Measurements from ENCODE around the gene TAF11L6.
"Not testable (repeated sequence)": the region's sequence is repeated elsewhere in the genome, so short reads cannot be mapped to it uniquely, and the experiment has no call there.

Gene TAF11L6

DNA sequence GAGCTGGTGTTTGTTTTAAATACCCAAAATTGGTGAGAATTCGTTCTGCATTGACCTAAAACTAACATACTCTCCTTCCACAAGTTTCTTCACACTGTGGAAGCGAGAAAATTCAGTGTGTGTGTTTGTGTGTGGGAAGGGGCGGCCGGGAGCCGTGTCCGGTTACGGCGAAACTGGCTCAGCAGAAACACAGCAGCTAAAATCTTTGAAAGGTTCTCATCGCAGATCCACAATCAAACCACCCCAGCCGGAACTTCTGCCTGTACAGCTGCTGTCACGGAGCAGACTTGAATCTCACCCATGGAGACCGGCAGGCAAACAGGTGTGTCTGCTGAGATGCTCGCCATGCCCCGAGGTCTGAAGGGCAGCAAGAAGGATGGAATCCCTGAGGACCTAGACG, at the start of gene TAF11L6:
Gene TAF11L6 (plus strand): TSS at position 301 of the 400 bp plus-strand sequence.
- DNase-seq: not testable (repeated sequence)

- DNase-seq: no peak
Observed at GRCh38 chr5:17481378-17481777, 47.1 kb upstream of the TAF11L6 start.

GRCh38 chr5:17482790-17483189, 45.7 kb upstream of the TAF11L6 start:
- no peak for DNase-seq

DNA sequence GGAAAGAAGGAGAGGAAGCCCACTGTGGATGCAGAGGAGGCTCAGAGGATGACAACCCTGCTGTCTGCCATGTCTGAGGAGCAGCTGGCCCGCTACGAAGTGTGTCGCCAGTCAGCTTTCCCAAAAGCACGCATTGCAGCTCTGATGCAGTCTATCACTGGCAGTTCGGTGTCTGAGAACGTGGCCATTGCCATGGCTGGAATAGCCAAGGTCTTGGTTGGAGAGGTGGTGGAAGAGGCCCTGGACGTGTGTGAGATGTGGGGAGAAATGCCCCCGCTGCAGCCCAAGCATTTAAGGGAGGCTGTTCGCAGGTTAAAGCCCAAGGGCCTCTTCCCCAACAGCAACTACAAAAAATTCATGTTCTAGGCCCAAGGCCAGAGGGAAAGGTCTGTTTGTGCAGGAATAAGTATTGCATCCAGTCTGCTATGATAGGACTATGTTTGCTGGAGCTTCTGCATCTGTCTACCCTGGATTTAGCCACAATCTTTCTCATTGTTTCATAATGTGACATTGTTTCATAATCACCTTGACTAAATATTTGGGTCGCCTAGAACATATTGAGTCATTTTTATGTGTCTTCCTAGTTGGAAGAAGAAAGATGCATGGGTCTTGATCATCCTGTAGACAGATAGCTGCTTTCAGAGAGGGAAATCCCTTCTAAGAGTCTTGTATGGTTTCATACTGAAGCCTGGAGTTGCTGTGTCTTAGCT, 41.9 kb upstream of the TAF11L6 start:
- DNase-seq: not testable (repeated sequence)

DNA sequence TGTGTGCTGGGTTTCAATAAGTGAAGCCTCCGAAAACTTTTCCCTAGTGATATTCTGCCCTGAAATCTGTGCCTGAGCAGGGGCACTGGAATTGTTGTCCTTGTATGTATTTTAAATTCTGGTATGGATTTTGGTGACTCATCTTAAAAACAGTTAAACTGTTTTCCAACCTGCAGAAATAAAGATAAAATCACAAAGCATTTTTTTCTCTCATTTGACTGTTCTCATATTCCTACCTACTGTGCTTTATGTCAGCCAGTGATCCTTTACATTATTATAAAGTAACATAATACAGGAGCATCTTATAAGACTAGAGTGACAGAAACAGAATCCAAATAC, 41.3 kb upstream of the TAF11L6 start:
- DNase-seq: no peak

DNA sequence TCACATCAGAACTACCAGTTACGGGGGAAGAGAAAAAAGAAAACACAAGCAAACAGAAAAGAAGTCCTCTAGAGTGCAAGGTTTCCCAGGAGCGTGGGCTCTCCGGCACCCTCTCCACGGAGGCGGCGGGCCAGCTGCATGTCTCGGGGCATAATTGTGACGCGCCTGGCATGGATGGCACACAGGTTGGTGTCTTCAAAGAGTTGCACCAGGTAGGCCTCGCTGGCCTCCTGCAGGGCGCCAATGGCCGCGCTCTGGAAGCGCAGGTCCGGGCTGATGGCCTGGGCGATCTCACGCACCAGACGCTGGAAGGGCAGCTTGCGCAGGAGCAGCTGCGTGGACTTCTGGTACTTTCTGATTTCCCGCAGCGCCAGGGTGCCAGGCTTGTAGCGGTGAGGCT, 37.2 kb upstream of the TAF11L6 start:
- not testable (repeated sequence) for DNase-seq

GRCh38 chr5:17492770-17493169, 35.7 kb upstream of the TAF11L6 start:
- DNase-seq: no peak

DNA sequence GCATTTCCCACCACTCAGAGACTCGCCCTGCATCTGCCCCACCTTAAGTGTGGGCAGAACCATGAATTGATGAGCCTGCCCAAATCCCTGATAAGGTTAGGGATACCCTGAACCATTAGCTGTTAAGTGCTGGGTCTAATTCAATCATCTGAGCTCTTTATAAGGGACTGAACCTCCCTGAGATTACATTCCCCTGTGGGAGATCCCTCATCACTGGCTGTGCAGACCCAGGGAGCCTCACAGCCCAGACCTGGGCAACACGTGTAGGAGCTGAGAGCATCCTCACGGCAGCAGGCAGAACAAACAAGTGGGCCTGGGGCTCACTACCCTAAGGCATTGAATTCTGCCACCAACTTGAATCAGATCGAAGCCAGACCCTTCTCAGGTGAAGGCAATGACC, 31.0 kb upstream of the TAF11L6 start:
- DNase-seq: no peak

DNA sequence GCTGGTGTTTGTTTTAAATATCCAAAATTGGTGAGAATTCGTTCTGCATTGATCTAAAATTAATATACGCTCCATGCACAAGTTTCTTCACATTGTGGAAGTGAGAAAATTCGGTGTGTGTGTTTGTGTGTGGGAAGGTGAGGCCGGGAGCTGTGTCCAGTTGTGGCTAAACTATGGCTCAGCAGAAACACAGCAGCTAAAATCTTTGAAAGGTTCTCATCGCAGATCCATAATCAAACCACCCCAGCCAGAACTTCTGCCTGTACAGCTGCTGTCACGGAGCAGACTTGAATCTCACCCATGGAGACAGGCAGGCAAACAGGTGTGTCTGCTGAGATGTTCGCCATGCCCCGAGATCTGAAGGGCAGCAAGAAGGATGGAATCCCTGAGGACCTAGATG, 30.5 kb upstream of the TAF11L6 start, which contains the start of gene TAF11L2:
Gene TAF11L2 (plus strand): TSS at position 301 of the 400 bp plus-strand sequence.
- DNase-seq: not testable (repeated sequence)

DNA sequence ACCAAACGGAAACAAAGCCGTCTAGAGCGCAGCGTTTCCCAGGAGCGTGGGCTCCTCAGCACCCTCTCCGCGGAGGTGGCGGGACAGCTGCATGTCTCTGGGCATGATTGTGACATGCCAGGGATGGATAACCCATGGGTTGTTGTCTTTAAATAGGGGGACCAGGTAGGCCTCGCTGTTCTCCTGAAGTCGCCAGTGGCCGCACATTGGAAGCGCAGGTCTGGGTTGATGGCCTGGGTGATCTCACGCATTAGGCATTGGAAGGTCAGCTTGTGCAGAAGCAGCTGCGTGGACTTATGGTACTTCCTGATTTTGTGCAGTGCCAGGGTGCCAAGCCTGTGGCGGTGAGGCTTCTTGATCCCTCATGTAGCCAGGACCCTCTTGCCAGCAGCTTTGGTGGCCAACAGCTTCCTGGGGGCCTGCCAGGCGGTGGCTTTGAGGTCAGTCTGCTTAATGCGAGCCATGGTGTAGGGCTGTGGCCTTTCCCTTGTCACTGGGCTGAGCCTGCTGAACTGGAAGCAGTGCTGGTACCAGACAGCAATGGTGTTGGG, 16.6 kb upstream of the TAF11L6 start:
- DNase-seq: no peak

DNA sequence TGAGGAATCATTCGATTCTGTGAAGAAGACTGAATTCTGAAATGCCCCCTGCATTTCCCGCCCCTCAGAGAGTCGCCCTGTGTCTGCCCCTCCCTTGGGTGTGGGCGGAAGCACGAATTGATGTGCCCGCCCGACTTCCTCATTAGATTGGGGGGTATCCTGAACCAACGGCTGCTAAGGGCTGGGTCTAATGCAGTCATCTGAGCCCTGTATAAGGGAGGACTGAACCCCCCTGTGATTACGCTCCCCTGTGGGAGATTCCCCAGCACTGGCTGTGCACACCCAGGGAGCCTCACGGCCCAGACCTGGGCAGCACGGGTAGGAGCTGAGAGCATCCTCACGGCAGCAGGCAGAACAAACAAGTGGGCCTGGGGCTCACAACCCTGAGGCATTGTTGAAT, 10.9 kb upstream of the TAF11L6 start:
- not testable (repeated sequence) for DNase-seq

GRCh38 chr5:17518067-17518466, 10.4 kb upstream of the TAF11L6 start, which contains the start of gene TAF11L3:
Gene TAF11L3 (plus strand): TSS chr5:17518367.
- not testable (repeated sequence) for DNase-seq

DNA sequence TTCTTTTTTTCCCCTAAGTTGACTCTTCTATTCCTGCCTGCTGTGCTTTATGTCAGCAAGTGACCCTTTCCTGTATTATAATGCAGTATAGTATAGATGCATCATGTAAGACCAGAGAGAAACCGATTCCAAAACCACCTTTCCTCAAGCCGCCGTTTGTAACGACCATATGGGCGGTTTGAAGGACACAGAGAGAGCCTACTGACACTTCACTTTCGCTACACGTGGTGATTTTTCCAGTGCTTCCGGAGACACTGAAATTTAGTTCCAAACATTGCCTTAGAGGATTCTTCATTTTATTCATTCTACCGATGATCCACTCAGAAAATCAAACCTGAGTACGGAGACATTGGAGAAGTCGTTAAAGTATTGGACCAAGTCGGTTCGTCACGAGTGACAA, 9.0 kb upstream of the TAF11L6 start:
- DNase-seq: not testable (repeated sequence)

GRCh38 chr5:17521501-17521900, 7.0 kb upstream of the TAF11L6 start, which contains the start of gene TAF11L4:
Gene TAF11L4 (plus strand): TSS chr5:17521801.
- DNase-seq: not testable (repeated sequence)

DNA sequence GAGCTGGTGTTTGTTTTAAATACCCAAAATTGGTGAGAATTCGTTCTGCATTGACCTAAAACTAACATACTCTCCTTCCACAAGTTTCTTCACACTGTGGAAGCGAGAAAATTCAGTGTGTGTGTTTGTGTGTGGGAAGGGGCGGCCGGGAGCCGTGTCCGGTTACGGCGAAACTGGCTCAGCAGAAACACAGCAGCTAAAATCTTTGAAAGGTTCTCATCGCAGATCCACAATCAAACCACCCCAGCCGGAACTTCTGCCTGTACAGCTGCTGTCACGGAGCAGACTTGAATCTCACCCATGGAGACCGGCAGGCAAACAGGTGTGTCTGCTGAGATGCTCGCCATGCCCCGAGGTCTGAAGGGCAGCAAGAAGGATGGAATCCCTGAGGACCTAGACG, 3.5 kb upstream of the TAF11L6 start, which contains the start of gene TAF11L5:
Gene TAF11L5 (plus strand): TSS at position 301 of the 400 bp plus-strand sequence.
- not testable (repeated sequence) for DNase-seq

DNA sequence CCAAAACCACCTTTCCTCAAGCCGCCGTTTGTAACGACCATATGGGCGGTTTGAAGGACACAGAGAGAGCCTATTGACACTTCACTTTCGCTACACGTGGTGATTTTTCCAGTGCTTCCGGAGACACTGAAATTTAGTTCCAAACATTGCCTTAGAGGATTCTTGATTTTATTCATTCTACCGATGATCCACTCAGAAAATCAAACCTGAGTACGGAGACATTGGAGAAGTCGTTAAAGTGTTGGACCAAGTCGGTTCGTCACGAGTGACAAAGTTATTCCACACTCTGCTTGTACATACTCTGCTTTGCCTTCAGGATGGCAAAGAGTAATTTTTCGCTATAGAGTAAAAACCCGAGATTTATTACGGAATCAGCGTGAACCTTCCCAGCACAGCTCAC, 2.0 kb upstream of the TAF11L6 start:
- not testable (repeated sequence) for DNase-seq
